Upper lobe of right lung (tissue), 1 donor: ENCODE results near the gene AFMID. TPM values are rescaled to one million over a fixed set of nuclear protein-coding genes. Genes with fewer than 3 reads are reported as not detected.

Source experiments
- ATAC-seq: fragments of 200-7000 bp; cut with Tn5 transposase; one replicate; pipeline ENCODE4 v1.9.1; 2020; ENCODE audit warnings: mild to moderate bottlenecking, moderate library complexity
- DNase-seq: peaks from one replicate; pipeline ENCODE4 v3.0.0-alpha.2; 2020
- H3K27ac ChIP-seq: fragments of 200-600 bp; one replicate; pipeline ENCODE4 v1.8.0; 2022
- H3K27me3 ChIP-seq: fragments of 200-600 bp; one replicate; pipeline ENCODE4 v1.8.0; 2022; ENCODE audit warnings: mild to moderate bottlenecking
- H3K36me3 ChIP-seq: fragments of 200-600 bp; one replicate; pipeline ENCODE4 v1.8.0; 2022
- H3K4me1 ChIP-seq: fragments of 200-600 bp; one replicate; pipeline ENCODE4 v1.8.0; 2022
- H3K4me3 ChIP-seq: fragments of 200-600 bp; one replicate; pipeline ENCODE4 v1.8.0; 2022; ENCODE audit warnings: mild to moderate bottlenecking
- H3K9me3 ChIP-seq: fragments of 200-600 bp; one replicate; pipeline ENCODE4 v1.8.0; 2022
- intact Hi-C: fragments of 100-400 bp; cut with DNase I; formaldehyde crosslinking; loops from one replicate; pipeline ENCODE4 v1.11.0; 2022
- total RNA-seq: library from RNA; stranded (reverse); fragmentation: NEBNext Ultra II Directional; extraction: Animal tissue kit (Norgen Biotek cat#: 25700); gene quantifications from one replicate; pipeline ENCODE4 v1.2.1, GENCODE V29; 2021
- TF ChIP-seq, protein P1 (sequence below): fragments of 200-600 bp; IDR thresholded peaks from one replicate; pipeline ENCODE4 v1.8.0; 2022; ENCODE audit warnings: antibody characterized with exemption
- donor health status: DM: no; HTN: yes; CAD: no; lungs with severe emphysema.

AFMID gene
- total RNA-seq, 1 donor from 2014 or later, result 32.5 TPM

- TF ChIP-seq, protein P1, sequence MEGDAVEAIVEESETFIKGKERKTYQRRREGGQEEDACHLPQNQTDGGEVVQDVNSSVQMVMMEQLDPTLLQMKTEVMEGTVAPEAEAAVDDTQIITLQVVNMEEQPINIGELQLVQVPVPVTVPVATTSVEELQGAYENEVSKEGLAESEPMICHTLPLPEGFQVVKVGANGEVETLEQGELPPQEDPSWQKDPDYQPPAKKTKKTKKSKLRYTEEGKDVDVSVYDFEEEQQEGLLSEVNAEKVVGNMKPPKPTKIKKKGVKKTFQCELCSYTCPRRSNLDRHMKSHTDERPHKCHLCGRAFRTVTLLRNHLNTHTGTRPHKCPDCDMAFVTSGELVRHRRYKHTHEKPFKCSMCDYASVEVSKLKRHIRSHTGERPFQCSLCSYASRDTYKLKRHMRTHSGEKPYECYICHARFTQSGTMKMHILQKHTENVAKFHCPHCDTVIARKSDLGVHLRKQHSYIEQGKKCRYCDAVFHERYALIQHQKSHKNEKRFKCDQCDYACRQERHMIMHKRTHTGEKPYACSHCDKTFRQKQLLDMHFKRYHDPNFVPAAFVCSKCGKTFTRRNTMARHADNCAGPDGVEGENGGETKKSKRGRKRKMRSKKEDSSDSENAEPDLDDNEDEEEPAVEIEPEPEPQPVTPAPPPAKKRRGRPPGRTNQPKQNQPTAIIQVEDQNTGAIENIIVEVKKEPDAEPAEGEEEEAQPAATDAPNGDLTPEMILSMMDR, result no peak
- Histone ChIP-seq H3K9me3 (no peaks in the 10 kb centered on the region), H3K4me1 (no peaks in the 10 kb centered on the region), H3K36me3 (no peaks in the 10 kb centered on the region), H3K4me3 (no peak overlapping the region), H3K27ac (no peak overlapping the region), H3K27me3 (no peaks in the 10 kb centered on the region)
- ATAC-seq (no peak), DNase-seq (no peak)
- intact Hi-C loops, result no loop called here
Observed at GRCh38 chr17:78240012-78240655, 53.0 kb downstream of the AFMID start.

DNA sequence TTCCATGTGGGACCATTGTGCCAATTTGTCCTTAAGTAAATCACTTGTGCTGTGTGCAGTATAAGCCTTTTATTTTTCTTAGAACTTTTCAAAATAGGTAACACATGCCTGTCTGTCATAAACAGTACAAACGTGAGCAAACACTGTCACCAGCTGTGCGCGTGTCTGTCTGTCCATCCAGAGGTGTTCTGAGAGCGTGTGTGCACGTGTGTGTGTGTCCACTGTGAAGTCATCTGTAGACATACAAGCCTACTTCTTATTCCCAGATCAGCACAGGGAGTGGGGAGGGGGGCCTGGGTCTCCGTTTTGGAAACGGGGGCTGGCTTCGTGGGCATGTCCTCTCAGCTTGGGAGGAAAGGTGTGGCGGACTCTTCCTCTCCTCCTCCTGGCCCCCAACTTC lies 53.7 kb downstream of the AFMID start:
- TF ChIP-seq, protein P1, result no peak
- Histone ChIP-seq H3K9me3 (no peaks in the 10 kb centered on the region), H3K4me1 (no peaks in the 10 kb centered on the region), H3K4me3 (no peak overlapping the region), H3K27ac (no peak overlapping the region), H3K27me3 (no peaks in the 10 kb centered on the region), H3K36me3 (no peaks in the 10 kb centered on the region)
- intact Hi-C loops, result no loop called here
- no peak for DNase-seq
- ATAC-seq, result no peak

DNA sequence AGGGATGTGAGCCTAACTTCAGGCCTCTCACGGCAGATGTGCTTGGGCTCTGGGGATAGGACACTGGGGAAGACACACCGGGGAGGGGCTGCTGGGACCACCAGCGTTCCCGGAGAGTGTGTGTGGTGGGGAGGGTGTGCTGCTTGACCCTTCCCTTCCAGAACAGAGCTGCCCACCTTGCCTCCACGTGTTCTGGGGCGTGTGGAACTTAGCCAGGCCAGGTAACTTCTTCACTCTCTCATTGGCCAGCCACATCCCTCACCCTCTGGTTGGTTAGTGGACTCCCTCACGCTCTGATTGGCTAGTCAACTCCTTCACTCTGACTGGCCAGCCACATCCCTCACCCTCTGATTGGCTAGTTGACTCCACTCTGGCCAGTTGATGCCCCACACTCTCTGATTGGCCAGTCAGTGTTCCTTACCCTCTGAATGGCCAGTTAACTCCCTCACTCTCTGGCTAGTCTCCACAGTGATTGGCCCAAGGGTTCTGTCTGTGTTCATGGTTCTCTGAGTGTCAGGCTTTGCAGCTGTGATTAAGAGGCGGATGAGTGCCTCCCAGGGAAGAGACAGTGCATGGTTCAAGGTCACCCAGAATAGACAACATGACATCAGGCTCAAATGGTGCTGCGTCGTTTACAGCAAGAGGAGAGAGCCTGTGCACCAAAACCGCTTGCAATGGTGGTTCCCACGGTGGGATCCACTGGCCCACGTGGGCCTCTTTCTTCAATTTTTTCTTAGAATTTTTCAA lies 54.3 kb downstream of the AFMID start:
- DNase-seq (no peak), ATAC-seq (no peak)
- H3K9me3 ChIP-seq, result no peaks in the 10 kb centered on the region
- TF ChIP-seq, protein P1, result no peak
- no peaks in the 10 kb centered on the region for H3K4me1 ChIP-seq
- intact Hi-C loops, result no loop called here
- H3K4me3 ChIP-seq, result no peak overlapping the region
- H3K27me3 ChIP-seq, result no peaks in the 10 kb centered on the region
- H3K27ac ChIP-seq, result no peak overlapping the region
- H3K36me3 ChIP-seq, result no peaks in the 10 kb centered on the region

DNA sequence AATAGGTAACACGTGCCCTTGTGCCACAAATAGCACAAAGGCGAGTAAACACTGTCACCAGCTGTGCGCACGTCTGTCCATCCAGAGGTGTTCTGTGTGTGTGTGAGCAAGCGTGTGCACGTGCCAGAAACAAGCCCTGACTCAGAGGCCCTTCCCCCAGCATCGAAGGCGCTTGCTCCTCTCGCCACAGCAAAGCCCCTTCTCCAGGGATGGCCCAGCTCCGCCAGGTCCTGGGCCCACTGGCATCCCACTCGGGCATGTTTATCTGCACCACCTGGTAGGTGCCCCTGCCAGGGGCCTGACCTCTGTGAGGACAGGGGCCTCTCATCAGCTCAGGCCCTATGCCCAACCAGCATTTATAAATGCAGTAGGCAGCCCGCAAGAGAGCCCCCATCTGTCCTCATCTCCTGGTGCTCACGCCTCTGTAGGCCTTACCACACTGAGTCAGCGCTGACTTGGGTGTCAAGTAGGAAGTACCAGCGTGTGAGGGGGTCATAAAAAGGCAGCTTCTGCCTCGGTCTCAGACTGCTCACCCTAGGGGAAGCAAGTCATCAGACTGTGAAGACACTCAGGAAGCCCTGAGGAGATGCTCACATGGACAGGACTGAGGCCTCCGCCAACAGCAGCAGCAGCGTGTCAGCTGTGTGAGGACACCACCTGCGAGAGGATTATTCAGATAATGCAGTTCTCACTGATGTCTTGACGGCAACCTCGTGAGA lies 55.0 kb downstream of the AFMID start:
- TF ChIP-seq, protein P1, result no peak
- H3K36me3 ChIP-seq, result no peaks in the 10 kb centered on the region
- DNase-seq (no peak), ATAC-seq (peak; percentile 77)
- no peaks in the 10 kb centered on the region for H3K9me3 ChIP-seq
- intact Hi-C loops, result no loop called here
- H3K27ac ChIP-seq, result no peak overlapping the region
- no peaks in the 10 kb centered on the region for H3K27me3 ChIP-seq
- H3K4me1 ChIP-seq, result no peaks in the 10 kb centered on the region
- H3K4me3 ChIP-seq, result no peak overlapping the region

- intact Hi-C loops, result no loop called here
Observed at GRCh38 chr17:78247304-78247703, 60.1 kb downstream of the AFMID start.

More at GRCh38 chr17:78247304-78247703, 60.1 kb downstream of the AFMID start:
- no peaks in the 10 kb centered on the region for H3K9me3 ChIP-seq
- no peak overlapping the region for H3K27ac ChIP-seq
- peaks cover 13% of the 10 kb centered on the region for H3K4me1 ChIP-seq
- H3K36me3 ChIP-seq, result no peaks in the 10 kb centered on the region
- TF ChIP-seq, protein P1, result no peak
- no peak overlapping the region for H3K4me3 ChIP-seq
- H3K27me3 ChIP-seq, result no peaks in the 10 kb centered on the region
- ATAC-seq (no peak), DNase-seq (no peak)
